Esophagus (tissue), 2 donors: ENCODE results near the gene RNF227. TPM values are rescaled to one million over a fixed set of nuclear protein-coding genes. Genes with fewer than 3 reads are reported as not detected.
"Not testable (repeated sequence)": the region's sequence is repeated elsewhere in the genome, so short reads cannot be mapped to it uniquely, and the experiment has no call there.

Source experiments
- H3K27ac ChIP-seq, 2 donors: one replicate each; pipeline ENCODE4 v1.5.1; 2013; ENCODE audit warnings: low read depth in 2 of 2, mild to moderate bottlenecking in 2 of 2, inconsistent platforms in 1 of 2, low read length in 1 of 2, moderate library complexity in 1 of 2
- H3K27me3 ChIP-seq, 2 donors: one replicate each; pipeline ENCODE4 v1.6.1; 2013; ENCODE audit warnings: low read length in 2 of 2, control low read depth in 1 of 2, mild to moderate bottlenecking in 1 of 2; ENCODE audit not compliant: insufficient read depth in 2 of 2, control insufficient read depth in 1 of 2
- H3K36me3 ChIP-seq, 2 donors: one replicate each; pipeline ENCODE4 v1.6.1; 2013; ENCODE audit warnings: low read length in 1 of 2; ENCODE audit not compliant: control insufficient read depth in 2 of 2, insufficient read depth in 2 of 2
- H3K4me1 ChIP-seq, 2 donors: one replicate each; pipeline ENCODE4 v1.6.1; 2013; ENCODE audit warnings: low read length in 1 of 2; ENCODE audit not compliant: control insufficient read depth in 2 of 2, insufficient read depth in 2 of 2
- H3K4me3 ChIP-seq, 2 donors: one replicate each; pipeline ENCODE4 v1.5.1; 2013; ENCODE audit warnings: low read length in 2 of 2, mild to moderate bottlenecking in 2 of 2, low read depth in 1 of 2, moderate library complexity in 1 of 2
- H3K9me3 ChIP-seq, 2 donors: one replicate each; pipeline ENCODE4 v1.6.1; 2013; ENCODE audit warnings: mild to moderate bottlenecking in 2 of 2, low read depth in 1 of 2, low read length in 1 of 2, moderate library complexity in 1 of 2; ENCODE audit not compliant: control insufficient read depth in 2 of 2, insufficient read depth in 1 of 2
- WGBS, 2 donors: extraction: QIAGEN DNeasy Blood & Tissue Kit; methylation state at CpG; one replicate each; pipeline ENCODE4 v1.1.7; 2013; 5-methylcytosine and 5-hydroxymethylcytosine counted together
- polyA plus RNA-seq, 2 donors: library from polyadenylated mRNA; stranded (reverse); fragments of 200-250 nt; gene quantifications; one replicate each; pipeline ENCODE4 v1.2.3, GENCODE V29; 2013
- donor health status: healthy with polysubstance abuse.
- donor health status: Bipolar disorder and iron deficiency.

RNF227 gene
- 1 to 10 TPM; 3.5 to 4.3 TPM for polyA plus RNA-seq

GRCh38 chr17:7915611-7916384 is at the start of gene RNF227:
Gene RNF227 (minus strand): TSS chr17:7916289. CDS start chr17:7916195, 94 bp downstream.
- WGBS, 2 donors = 0 to 1% methylated on average over 99 to 100 of the region's 100 CpGs
- peak within 1 kb of the TSS; percentile 91 to 96 for H3K27ac ChIP-seq
- no peaks in the 10 kb centered on the region for H3K9me3 ChIP-seq
- H3K4me1 ChIP-seq = peaks cover 0 to 12% of the 10 kb centered on the region in 2 donors
- H3K27me3 ChIP-seq = no peaks in the 10 kb centered on the region
- peak within 1 kb of the TSS; percentile 54 to 62 for H3K4me3 ChIP-seq
- peaks cover 0 to 5% of the 10 kb centered on the region in 2 donors for H3K36me3 ChIP-seq

- H3K27me3 ChIP-seq = no peaks in the 10 kb centered on the region
- WGBS, 2 donors = 46 to 47% methylated on average over 2 of the region's 2 CpGs
- no peak overlapping the region for H3K4me3 ChIP-seq
- H3K9me3 ChIP-seq = no peaks in the 10 kb centered on the region
- H3K4me1 ChIP-seq = no peaks in the 10 kb centered on the region
- H3K36me3 ChIP-seq = no peaks in the 10 kb centered on the region
- H3K27ac ChIP-seq = no peak overlapping the region
Observed at GRCh38 chr17:7961421-7961820, 45.3 kb upstream of the RNF227 start.

GRCh38 chr17:7959503-7960253 is 43.6 kb upstream of the RNF227 start:
- no peak overlapping the region for H3K27ac ChIP-seq
- H3K27me3 ChIP-seq = no peaks in the 10 kb centered on the region
- no peaks in the 10 kb centered on the region for H3K36me3 ChIP-seq
- no peak overlapping the region for H3K4me3 ChIP-seq
- H3K4me1 ChIP-seq = no peaks in the 10 kb centered on the region
- no peaks in the 10 kb centered on the region for H3K9me3 ChIP-seq
- WGBS, 2 donors = 87 to 89% methylated on average over 9 of the region's 9 CpGs

- no peaks in the 10 kb centered on the region for H3K36me3 ChIP-seq
- WGBS, 2 donors = 84% methylated on average over 11 of the region's 11 CpGs
- H3K4me3 ChIP-seq = no peak overlapping the region
- no peaks in the 10 kb centered on the region for H3K9me3 ChIP-seq
- no peaks in the 10 kb centered on the region for H3K27me3 ChIP-seq
- H3K4me1 ChIP-seq = no peaks in the 10 kb centered on the region
- no peak overlapping the region for H3K27ac ChIP-seq
Observed at GRCh38 chr17:7956228-7956965, 40.3 kb upstream of the RNF227 start.

- H3K4me1 ChIP-seq = no peaks in the 10 kb centered on the region
- WGBS, 2 donors = 70% methylated on average over 13 of the region's 13 CpGs
- H3K4me3 ChIP-seq = no peak overlapping the region
- no peaks in the 10 kb centered on the region for H3K9me3 ChIP-seq
- H3K27ac ChIP-seq = no peak overlapping the region
- H3K27me3 ChIP-seq = no peaks in the 10 kb centered on the region
- H3K36me3 ChIP-seq = no peaks in the 10 kb centered on the region
Observed at GRCh38 chr17:7955414-7956227, 39.5 kb upstream of the RNF227 start.

GRCh38 chr17:7953266-7953665 is 37.2 kb upstream of the RNF227 start:
- not testable (repeated sequence) for H3K27ac ChIP-seq, H3K36me3 ChIP-seq, H3K9me3 ChIP-seq, H3K4me1 ChIP-seq, H3K4me3 ChIP-seq, H3K27me3 ChIP-seq
- 92% methylated on average over 13 of the region's 13 CpGs for WGBS, 2 donors

GRCh38 chr17:7951143-7951792 is 35.2 kb upstream of the RNF227 start:
- Histone ChIP-seq H3K9me3 (no peaks in the 10 kb centered on the region), H3K27me3 (no peaks in the 10 kb centered on the region), H3K4me3 (no peak overlapping the region), H3K4me1 (no peaks in the 10 kb centered on the region), H3K27ac (peak overlapping the region in 1 of 2 donors; percentile 8), H3K36me3 (peaks cover 7 to 20% of the 10 kb centered on the region in 2 donors)
- WGBS, 2 donors = 67 to 72% methylated on average over 5 of the region's 5 CpGs

- Histone ChIP-seq H3K4me1 (no peaks in the 10 kb centered on the region), H3K4me3 (no peak overlapping the region), H3K9me3 (no peaks in the 10 kb centered on the region), H3K27ac (no peak overlapping the region), H3K27me3 (no peaks in the 10 kb centered on the region), H3K36me3 (peaks cover 13 to 26% of the 10 kb centered on the region in 2 donors)
- WGBS, 2 donors = 81 to 95% methylated on average over 3 of the region's 3 CpGs
Observed at GRCh38 chr17:7950578-7950977, 34.5 kb upstream of the RNF227 start.
